Measurements from ENCODE around the gene FBXL13.
"Not testable (repeated sequence)": the region's sequence is repeated elsewhere in the genome, so short reads cannot be mapped to it uniquely, and the experiment has no call there.

Gene FBXL13

DNA sequence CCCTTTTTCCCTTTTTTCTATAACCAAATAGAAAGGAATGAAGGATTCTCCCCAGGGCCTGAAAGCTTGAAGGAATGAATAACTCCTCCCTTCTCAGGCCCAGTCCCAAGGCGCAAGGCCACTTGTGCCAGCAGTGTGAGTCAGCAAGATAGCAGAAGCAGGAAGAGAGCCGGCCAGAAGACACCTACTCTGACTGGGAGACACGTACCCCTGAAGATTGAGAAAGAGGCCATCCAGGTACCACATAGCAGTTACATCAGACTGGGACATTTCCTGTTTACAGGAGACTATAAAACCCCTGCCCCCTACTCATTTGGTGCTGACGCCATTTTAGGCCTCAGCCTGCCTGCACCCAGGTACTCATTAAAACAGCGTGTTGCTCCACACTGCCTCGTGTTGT is 96.3 kb downstream of the FBXL13 start:
- DNase-seq, result no peak

- not testable (repeated sequence) for DNase-seq
Measured at GRCh38 chr7:102977586-102977985, 97.0 kb downstream of the FBXL13 start.

DNA sequence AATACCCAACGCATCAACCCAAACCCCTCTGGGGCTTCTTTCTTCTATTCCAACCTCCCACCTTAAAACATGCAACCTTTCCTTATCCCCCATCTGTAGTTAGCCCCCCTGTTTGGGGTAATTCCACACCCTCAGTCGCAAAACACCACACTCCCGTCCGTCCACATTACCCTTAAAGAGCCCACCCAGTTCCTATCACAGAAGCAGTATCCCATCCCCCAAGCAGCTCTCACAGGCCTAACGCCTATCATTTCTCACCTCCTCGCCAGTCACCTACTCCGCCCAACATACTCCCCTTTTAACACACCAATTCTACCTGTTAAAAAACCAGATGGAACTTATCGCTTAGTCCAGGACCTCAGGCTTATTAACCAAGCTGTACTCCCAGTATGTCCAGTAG is 98.1 kb downstream of the FBXL13 start:
- no peak for DNase-seq

DNA sequence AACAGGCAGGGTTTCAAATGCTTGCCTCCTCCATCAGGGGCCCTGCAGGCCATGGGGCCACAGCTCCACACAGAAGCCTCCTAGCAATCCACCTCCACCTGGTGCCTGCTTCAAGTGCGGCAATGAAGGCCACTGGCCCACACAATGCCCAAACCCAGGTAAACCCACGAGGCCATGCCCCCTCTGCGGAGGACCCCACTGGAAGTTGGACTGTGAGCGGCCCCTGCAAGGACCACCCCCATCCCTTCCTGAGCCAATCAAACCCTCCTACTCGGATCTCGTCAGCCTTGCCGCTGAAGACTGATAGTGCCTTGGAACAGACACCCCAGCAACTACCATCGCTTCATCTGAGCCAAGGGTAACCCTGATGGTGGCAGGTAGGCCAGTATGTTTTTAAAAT is 98.7 kb downstream of the FBXL13 start:
- no peak for DNase-seq

DNA sequence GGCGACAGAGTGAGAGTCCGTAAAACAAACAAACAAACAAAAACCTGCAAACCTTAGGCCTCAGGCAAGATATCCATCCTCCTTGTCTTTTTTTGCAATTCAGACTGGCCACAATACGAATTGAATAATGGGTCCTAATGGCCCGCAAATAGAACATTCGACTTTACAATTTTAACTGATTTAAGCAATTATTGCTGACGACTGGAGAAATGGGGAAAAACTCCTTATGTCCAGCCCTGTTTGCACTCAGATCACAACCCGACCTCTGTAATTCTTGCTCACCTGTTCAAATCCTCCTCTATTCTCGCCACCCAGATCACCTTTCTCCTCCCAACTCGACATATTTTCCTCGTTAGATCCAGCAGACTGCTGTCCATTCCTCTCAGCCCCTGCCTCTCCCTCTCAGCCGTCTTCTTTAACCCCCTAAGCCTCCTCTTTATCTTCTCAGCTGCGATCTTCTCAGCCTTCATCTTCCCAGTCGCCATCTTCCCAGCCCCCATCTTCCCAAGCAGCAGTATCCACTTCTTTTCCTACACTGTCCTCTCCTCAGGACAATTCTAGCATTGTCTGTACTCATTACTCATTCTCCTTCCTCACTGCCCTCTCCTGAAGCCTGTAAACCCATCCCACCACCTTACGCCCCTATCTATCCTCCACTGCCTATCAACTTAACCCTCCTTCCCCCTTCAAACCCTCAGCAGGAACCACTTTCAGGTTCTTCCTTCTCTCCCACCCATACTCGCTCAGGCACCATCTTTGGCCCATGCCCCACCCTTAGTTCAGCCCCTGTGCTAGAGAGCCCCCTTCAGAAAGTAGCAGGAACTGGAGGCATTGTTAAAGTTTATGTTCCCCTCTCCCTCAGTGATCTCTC is 100.0 kb downstream of the FBXL13 start:
- no peak for DNase-seq

DNA sequence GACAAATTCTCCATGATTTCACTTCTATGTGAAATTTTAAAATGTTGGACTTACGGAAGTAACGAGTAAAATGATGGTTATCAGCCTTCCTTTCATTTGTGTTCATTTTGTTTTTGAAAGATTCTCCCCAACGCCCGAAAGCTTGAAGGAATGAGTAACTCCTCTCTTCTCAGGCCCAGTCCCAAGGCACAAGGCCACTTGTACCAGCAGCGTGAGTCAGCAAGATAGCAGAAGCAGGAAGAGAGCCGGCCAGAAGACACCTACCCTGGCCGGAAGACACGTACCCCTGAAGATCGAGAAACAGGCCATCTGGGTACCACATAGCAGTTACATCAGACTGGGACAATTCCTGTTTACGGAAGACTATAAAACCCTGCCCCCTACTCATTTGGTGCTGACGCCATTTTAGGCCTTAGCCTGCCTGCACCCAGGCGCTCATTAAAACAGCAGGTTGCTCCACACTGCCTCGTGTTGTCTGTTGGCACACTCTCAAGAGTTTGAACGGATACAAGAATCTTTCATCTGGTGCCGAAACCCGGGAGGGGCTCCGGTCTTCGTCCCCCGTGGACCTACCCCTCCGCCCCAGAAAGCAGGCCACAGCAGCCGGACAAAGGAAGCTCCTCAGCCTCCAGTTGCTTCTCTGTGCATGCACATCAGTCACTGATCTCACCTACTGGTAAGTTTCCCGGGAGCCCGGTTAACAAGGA is 101.3 kb downstream of the FBXL13 start:
- no peak for DNase-seq

- DNase-seq, result no peak
Measured at GRCh38 chr7:102967798-102968197, 106.8 kb downstream of the FBXL13 start.

- DNase-seq, result no peak
Measured at GRCh38 chr7:102966465-102966864, 108.1 kb downstream of the FBXL13 start.

DNA sequence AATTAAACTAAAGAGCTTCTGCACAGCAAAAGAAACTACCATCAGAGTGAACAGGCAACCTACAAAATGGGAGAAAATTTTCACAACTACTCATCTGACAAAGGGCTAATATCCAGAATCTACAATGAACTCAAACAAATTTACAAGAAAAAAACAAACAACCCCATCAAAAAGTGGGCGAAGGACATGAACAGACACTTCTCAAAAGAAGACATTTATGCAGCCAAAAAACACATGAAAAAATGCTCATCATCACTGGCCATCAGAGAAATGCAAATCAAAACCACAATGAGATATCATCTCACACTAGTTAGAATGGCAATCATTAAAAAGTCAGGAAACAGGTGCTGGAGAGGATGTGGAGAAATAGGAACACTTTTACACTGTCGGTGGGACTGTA is 112.6 kb downstream of the FBXL13 start:
- not testable (repeated sequence) for DNase-seq

DNA sequence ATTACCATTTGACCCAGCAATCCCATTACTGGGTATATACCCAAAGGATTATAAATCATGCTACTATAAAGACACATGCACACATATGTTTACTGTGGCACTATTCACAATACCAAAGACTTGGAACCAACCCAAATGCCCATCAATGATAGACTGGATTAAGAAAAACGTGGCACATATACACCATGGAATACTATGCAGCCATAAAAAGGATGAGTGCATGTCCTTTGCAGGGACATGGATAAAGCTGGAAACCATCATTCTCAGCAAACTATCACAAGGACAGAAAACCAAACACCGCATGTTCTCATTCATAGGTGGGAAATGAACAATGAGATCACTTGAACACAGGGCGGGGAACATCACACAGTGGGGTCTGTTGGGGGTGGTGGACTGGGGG is 116.6 kb downstream of the FBXL13 start:
- DNase-seq, result not testable (repeated sequence)

GRCh38 chr7:102954359-102954758 is 120.2 kb downstream of the FBXL13 start:
- not testable (repeated sequence) for DNase-seq

DNA sequence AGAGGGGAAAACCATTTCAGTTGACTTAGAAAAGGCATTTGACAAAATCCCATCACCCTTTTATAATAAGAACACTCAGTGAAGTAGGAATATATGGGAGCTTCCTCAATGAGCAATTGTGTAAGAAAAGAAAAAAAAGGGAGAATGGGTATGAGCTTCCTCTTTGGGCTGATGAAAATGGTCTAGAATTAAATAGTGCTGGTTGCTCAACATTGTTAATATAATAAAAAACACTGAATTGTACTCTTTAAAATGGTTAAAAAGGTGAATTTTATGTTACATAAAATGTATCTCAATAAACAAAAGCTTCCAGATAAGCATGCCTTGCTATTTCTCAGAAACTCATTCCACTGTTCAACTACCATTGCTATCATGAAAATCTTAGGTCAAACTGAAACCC is 121.2 kb downstream of the FBXL13 start:
- DNase-seq, result no peak

DNA sequence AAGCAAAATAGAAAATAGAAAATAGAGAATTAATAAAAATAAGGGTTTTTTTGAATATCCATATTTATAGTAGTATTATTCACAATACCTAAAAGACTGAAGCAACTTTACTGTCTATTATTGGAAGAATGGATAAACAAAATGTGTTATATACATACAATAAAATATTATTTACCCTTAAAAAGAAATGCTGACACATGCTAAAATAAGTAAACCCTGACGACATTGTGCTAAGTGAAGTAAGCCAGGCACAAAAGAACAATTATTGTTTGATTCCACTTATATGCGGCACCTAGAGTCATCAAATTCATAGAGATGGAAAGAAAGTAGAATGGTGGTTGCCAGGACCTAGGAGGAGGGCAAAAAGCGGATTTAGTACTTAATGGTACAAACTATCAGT is 122.8 kb downstream of the FBXL13 start:
- no peak for DNase-seq

DNA sequence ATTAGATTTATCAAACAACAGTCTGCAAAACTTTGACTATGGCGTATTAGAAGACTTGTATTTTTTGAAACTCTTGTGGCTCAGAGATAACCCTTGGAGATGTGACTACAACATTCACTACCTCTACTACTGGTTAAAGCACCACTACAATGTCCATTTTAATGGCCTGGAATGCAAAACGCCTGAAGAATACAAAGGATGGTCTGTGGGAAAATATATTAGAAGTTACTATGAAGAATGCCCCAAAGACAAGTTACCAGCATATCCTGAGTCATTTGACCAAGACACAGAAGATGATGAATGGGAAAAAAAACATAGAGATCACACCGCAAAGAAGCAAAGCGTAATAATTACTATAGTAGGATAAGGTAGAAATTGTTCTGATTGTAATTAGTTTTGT is 130.4 kb downstream of the FBXL13 start:
- DNase-seq, result no peak

DNA sequence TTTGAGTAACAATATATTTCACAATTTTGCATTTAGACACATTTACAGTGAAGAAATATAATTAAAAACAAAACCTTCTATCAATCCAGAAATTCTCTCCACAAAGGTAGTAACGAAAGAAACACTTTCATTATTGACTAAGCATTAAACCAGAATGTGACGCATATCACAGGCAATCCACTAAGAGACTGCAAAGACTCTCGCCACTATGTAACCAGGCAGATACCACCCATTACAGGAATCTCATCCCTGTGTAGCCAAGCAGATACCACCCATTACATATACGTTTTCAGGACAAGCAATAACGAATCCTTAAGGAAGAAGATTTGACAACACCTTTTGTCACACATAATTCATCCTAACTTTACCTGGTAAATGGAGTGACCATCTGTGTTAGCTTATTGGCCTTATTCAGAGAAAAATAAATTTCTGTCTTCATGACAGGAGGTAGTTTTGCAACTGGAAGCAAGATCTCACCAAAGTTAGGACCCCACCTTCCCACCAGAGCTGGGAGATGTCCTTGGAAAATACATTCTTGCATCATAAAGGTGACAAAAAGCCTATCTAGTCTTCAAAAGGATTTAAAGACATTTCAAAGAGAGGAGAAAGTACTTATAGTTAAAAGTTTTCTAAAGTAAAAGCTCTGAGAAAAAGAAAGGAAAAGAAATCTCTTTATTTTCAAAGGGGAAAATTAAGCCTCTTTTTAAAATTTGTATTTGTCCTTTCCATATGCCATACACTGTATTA is 131.0 kb downstream of the FBXL13 start:
- DNase-seq, result no peak

DNA sequence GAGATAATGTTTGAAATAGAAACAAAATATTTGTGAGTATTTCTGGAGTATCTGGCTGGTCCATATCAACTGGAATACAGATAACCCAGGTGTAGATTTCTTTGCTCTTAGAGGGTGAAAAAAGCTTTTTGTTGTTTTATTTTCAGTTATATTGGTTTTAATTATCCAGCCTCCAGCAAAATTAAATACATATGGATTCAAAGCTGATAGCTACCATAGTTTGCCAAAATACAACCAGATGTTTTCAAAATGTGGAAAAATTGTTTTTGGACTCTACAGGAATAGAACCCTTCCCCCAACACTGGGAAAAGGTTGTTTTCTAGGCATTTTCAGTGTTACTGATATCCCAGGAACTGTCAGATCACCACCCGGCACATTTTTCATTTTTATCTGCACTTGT is 131.7 kb downstream of the FBXL13 start:
- DNase-seq, result no peak

- no peak for DNase-seq
Measured at GRCh38 chr7:102942181-102942866, 132.3 kb downstream of the FBXL13 start.

- no peak for DNase-seq
Measured at GRCh38 chr7:102938679-102939078, 135.9 kb downstream of the FBXL13 start.

GRCh38 chr7:102935450-102936115 is 139.0 kb downstream of the FBXL13 start:
- no peak for DNase-seq

DNA sequence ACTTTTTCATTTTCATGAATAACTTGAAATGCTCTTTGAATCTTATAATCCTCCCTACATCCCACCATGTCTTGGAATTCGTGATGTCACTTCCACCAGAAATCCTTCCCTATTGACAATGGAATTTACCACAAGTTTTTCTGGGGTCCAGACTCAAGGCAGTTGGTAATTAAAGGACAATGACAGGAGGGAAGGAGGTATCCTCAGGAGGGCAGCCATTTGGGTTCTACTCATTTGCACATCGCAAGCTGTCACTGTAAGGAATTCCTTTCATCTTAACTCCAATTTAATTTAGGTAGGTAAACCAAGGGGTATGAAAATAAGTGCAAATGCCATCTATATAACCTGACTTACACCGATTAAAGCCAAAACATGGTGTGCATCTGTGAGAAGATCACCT is 139.9 kb downstream of the FBXL13 start:
- DNase-seq, result no peak

DNA sequence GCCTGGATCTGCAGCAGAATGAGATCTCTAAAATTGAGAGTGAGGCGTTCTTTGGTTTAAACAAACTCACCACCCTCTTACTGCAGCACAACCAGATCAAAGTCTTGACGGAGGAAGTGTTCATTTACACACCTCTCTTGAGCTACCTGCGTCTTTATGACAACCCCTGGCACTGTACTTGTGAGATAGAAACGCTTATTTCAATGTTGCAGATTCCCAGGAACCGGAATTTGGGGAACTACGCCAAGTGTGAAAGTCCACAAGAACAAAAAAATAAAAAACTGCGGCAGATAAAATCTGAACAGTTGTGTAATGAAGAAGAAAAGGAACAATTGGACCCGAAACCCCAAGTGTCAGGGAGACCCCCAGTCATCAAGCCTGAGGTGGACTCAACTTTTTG is 140.4 kb downstream of the FBXL13 start:
- no peak for DNase-seq

DNA sequence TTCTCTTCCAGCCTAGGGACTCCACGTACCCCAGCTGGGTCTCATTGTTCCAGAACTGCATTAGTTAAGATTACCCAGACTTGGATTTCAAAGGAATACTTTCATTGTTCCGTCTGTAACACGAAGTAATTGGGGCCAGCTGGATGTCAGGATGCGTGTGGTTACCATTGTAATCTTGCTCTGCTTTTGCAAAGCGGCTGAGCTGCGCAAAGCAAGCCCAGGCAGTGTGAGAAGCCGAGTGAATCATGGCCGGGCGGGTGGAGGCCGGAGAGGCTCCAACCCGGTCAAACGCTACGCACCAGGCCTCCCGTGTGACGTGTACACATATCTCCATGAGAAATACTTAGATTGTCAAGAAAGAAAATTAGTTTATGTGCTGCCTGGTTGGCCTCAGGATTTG is 140.8 kb downstream of the FBXL13 start:
- no peak for DNase-seq
